GM18519 (cell line): ENCODE results near the gene REV1.

Experiments used
- ATAC-seq: cut with Tn5 transposase; IDR thresholded peaks from one replicate; pipeline ENCODE4 v1.9.1; 2021; ENCODE audit warnings: mild to moderate bottlenecking, moderate library complexity; ENCODE audit not compliant: unreplicated experiment, low FRiP score

The REV1 gene

DNA sequence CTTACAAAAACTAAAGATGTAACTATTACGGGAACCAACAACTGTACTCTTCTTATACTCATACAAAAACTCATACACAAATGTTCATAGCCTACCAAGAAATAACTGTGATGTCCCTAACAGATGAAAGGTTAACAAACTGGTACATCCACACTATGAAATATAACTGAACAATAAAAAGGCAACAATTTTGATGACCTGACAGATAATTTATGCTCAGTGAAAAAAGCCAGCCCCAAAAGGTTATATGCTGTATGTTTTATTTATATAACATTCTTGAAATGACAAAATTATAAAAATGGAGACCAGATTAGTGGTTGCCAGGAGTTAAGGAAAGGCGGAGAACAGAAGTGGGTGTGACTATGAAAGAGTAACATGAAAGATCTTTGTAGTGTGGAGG lies 31.3 kb downstream of the REV1 start:
- ATAC-seq: no peak

DNA sequence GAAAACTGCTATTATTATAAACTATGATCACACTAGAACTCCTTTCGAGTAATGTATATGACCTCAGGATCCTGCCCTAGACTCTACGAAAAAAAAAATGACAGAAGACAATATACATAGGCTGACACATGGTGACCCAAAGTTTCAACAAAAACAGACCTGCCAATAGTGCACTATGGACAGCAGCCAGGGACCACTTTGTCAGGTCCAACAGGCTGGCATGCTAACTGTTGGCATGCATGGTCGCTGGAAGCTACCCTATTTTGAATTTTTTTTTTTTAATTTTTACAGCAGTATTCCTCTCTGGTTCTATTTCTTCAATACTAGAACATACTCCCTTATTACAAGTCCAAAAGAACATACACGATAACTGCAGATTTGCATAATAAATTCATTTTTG lies 38.1 kb downstream of the REV1 start:
- no peak for ATAC-seq

DNA sequence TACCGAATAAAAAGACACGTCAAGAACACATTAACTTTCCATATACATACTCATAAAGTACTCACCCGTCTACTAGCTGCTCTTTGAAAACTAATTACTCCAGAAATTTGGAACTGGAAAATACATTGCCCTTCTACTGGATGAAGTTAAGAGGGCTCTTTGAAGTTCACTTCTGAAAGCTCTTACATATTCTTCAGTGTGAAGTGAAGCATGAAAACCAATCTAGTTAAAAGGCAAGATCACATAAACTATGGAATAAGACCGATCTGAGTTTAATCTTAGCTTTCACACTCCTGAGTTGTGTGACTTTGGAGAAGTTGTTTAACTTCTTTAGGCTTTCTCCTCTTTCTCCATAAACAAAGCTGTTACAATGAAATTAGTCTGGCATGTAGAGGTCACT lies 38.5 kb downstream of the REV1 start:
- ATAC-seq: no peak

DNA sequence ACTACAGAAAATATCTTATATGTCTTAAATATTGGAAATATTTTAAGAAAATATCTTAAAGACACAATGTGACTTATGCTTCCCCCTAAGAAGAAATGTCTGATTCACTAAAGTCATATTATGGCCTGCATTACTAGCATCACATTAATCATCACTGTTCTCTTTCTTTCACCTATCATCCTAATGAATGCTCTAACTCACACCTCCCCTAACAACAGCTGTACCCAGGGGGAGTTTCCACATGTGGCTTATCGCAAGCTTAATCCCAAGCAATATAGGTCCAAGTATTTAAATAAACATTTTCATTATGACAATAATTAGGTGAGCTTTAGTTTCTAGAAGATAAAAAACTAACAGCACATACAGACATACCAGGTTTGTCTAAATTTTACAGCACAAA lies 39.6 kb downstream of the REV1 start:
- no peak for ATAC-seq

- no peak for ATAC-seq
Measured at GRCh38 chr2:99448556-99448955, 41.3 kb downstream of the REV1 start.

GRCh38 chr2:99445065-99445464 lies 44.8 kb downstream of the REV1 start:
- no peak for ATAC-seq

- ATAC-seq: no peak
Measured at GRCh38 chr2:99444222-99444621, 45.6 kb downstream of the REV1 start.

DNA sequence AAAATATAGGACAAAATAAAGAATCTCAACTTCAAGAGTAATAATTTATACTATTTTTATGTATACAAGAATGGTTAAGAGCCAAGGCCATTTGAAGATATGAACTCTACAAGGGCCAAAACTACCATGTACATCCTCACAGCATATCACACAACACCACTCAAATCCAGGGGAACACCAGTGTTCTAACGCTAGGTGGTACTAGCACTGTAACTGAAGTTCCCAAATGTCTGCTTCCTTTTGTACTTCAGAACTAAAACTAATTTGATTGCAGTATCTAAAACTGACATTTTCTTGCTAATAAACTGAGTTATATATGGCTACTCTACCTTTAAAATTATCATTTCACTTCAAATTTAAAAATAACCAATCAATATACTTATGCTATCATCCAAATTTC lies 47.0 kb downstream of the REV1 start:
- no peak for ATAC-seq

DNA sequence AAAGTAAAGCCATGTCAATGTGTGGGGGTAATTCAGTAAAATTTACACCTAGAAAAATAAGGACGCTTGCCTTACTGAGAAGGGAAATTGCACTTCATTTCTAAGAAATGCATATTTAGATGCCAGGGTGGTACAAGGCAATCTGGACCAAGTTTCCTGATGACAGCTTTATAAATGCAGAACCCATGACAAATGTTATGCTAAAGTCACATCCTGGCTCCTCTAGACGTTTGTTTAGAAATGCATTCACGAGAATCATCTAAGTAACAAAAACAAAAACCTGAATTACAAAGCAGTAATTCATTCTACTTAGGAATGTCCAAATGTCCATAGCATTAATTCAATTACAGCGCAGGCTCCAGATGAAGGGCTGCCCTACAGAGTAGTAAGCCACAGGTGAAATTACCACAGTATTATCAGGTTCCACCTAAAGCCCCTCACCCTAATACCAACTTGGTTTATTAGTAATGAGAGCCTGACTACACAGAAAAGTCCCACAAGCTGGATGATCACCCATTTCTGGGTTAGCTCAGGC lies 49.8 kb downstream of the REV1 start:
- ATAC-seq: no peak

- no peak for ATAC-seq
Measured at GRCh38 chr2:99436874-99437273, 52.9 kb downstream of the REV1 start.

- ATAC-seq: no peak
Measured at GRCh38 chr2:99433340-99433739, 56.5 kb downstream of the REV1 start.

DNA sequence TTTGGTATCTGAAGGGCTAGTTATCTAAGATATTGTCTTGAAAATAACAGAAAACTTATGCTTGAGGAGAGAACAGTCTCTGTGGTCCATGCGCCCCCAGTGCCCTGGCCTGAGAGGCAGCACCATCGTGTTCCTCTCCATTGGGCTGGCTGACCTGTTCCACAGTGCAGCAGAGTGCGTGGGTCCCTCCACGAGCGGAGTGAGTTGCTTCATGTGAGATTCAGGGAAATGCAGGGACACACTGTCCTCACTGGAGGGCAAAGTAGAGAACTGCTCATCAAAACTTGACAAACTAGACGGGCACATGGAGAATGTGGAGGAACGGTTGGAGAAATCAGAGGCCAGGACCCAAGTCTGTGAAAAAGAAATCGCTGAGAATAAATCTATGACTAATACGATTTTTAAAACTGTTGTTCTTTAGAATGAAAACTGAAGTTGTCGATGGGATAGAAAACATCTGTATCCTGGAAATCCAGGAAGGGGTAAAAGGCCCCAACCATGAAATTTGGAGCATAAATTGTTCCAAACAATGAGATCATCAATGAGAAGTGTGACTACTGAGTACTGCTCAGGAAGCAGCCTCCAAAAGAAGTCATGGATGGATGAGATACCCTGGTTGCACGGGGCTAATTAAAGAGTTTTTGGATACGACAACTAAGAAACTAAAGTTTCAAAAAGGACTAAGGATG lies 58.1 kb downstream of the REV1 start:
- no peak for ATAC-seq

GRCh38 chr2:99430614-99431291 lies 59.1 kb downstream of the REV1 start:
- no peak for ATAC-seq

GRCh38 chr2:99425022-99425421 lies 64.8 kb downstream of the REV1 start:
- no peak for ATAC-seq

- ATAC-seq: no peak
Measured at GRCh38 chr2:99424371-99424770, 65.4 kb downstream of the REV1 start.

GRCh38 chr2:99422599-99422998 lies 67.2 kb downstream of the REV1 start:
- no peak for ATAC-seq

GRCh38 chr2:99421469-99421868 lies 68.3 kb downstream of the REV1 start:
- no peak for ATAC-seq

- no peak for ATAC-seq
Measured at GRCh38 chr2:99420751-99421299, 69.0 kb downstream of the REV1 start.

DNA sequence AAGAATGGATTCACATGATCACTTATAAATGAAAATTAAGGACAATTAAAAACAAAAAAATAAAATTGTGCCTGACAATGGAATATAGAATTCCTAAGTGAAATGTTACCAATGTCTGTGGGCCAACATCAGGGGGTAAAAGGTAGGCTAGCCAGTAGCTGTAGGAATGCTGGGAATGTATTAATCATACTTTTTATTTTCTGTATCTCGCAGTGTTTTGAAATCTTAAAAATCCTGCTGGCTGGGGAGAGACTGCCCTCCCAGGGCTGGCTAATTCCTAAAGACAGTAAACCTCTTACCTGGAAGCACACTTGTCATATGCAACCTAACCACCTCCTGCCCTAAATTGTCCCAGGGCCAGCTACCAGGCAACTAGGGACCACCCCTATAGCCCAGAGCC lies 69.8 kb downstream of the REV1 start:
- ATAC-seq: no peak

- no peak for ATAC-seq
Measured at GRCh38 chr2:99417396-99417795, 72.4 kb downstream of the REV1 start.

DNA sequence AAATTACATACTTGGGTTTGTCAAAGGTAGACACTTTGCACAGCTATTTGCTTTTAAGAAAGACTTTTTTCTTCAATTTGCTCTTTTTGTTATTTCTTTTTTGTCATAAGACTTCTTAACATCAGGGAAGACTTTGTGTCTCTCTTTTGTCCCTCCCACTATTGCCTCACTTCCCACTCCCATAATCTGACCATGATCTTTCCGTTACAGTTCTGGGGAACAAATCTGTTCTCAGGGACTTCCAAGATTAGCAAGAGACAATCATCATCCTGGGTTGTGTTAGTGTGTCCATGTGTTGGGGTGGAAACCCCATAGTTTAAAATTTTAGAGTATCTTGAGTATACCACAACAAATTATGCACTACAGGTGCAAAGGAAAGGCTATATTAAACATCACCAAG lies 75.3 kb downstream of the REV1 start:
- ATAC-seq: no peak

GRCh38 chr2:99410276-99410675 lies 79.5 kb downstream of the REV1 start:
- no peak for ATAC-seq
